Spleen (tissue), 11 donors: ENCODE results near the gene LRRC47. TPM values are rescaled to one million over a fixed set of nuclear protein-coding genes. Genes with fewer than 3 reads are reported as not detected.
"Not testable (repeated sequence)": the region's sequence is repeated elsewhere in the genome, so short reads cannot be mapped to it uniquely, and the experiment has no call there.

Experiments used
- DNase-seq: peaks from one replicate; pipeline ENCODE4 v3.0.0-alpha.2; 2020
- H3K27ac ChIP-seq, 8 donors: fragments of 200-600 bp; sonication (generic) in 7 of 8; 1 replicate in 4 of 8; 2 replicates in 4 of 8; pipeline versions ENCODE4 v1.5.0 to v1.8.0; 2016 to 2021; ENCODE audit warnings: inconsistent platforms in 4 of 8, mild to moderate bottlenecking in 4 of 8, moderate library complexity in 1 of 8
- H3K27me3 ChIP-seq, 7 donors: fragments of 200-600 bp; sonication (generic) in 6 of 7; replicated peaks in 1 of 7; 1 replicate in 4 of 7; 2 replicates in 3 of 7; pipeline versions ENCODE4 v1.5.0 to v1.8.0; 2016 to 2021; ENCODE audit warnings: inconsistent platforms in 3 of 7, mild to moderate bottlenecking in 1 of 7
- H3K36me3 ChIP-seq, 6 donors: fragments of 200-600 bp; sonication (generic) in 5 of 6; 1 replicate in 4 of 6; 2 replicates in 2 of 6; pipeline versions ENCODE4 v1.5.0 to v1.8.0; 2016 to 2021; ENCODE audit warnings: inconsistent platforms in 2 of 6
- H3K4me1 ChIP-seq, 6 donors: fragments of 200-600 bp; sonication (generic) in 5 of 6; 1 replicate in 3 of 6; 2 replicates in 3 of 6; pipeline versions ENCODE4 v1.5.0 to v1.8.0; 2016 to 2021; ENCODE audit warnings: inconsistent platforms in 3 of 6
- H3K4me3 ChIP-seq, 8 donors: fragments of 200-600 bp; sonication (generic) in 7 of 8; 1 replicate in 4 of 8; 2 replicates in 4 of 8; pipeline versions ENCODE4 v1.5.0 to v1.8.0; 2016 to 2021; ENCODE audit warnings: inconsistent platforms in 4 of 8, mild to moderate bottlenecking in 4 of 8, moderate library complexity in 2 of 8
- H3K9me3 ChIP-seq, 8 donors: fragments of 200-600 bp; sonication (generic) in 7 of 8; 1 replicate in 4 of 8; 2 replicates in 4 of 8; pipeline versions ENCODE4 v1.5.0 to v1.8.0; 2016 to 2021; ENCODE audit warnings: inconsistent platforms in 4 of 8
- CTCF ChIP-seq, 11 experiments: fragments of 200-600 bp in 7 of 11; fragments of 450-650 bp in 4 of 11; sonication (generic) in 4 of 11; IDR thresholded peaks in 8 of 11; conservative IDR thresholded peaks in 3 of 11; 1 replicate in 7 of 11; 2 replicates in 4 of 11; pipeline versions ENCODE4 v1.4.0 to v1.8.0; 2016 to 2021; ENCODE audit warnings: antibody characterized with exemption in 11 of 11, inconsistent platforms in 4 of 11, mild to moderate bottlenecking in 1 of 11
- POLR2A ChIP-seq, 3 donors: fragments of 450-650 bp; IDR thresholded peaks; one replicate each; pipeline ENCODE4 v1.5.1; 2017; ENCODE audit warnings: antibody characterized with exemption in 3 of 3, mild to moderate bottlenecking in 1 of 3
- POLR2AphosphoS5 ChIP-seq, 3 donors: sonication (generic); formaldehyde crosslinking; IDR thresholded peaks; one replicate each; pipeline ENCODE4 v1.5.1; 2017; ENCODE audit warnings: antibody characterized with exemption in 3 of 3
- WGBS, 5 donors: extraction: QIAGEN DNeasy Blood & Tissue Kit in 3 of 5; methylation state at CpG; one replicate each; pipeline versions ENCODE4 v1.1.5 to v1.1.7; 2013 to 2018; 5-methylcytosine and 5-hydroxymethylcytosine counted together
- intact Hi-C: fragments of 100-400 bp; cut with DNase I; formaldehyde crosslinking; loops from one replicate; pipeline ENCODE4 v1.15.0; 2023; ENCODE audit warnings: low total_unique reads
- polyA plus RNA-seq, 3 donors: library from polyadenylated mRNA; stranded (reverse); fragments of 200-250 nt; gene quantifications; one replicate each; pipeline ENCODE4 v1.2.1, GENCODE V29; 2013
- total RNA-seq, 7 donors: library from RNA; depleted of rRNA in 3 of 7; stranded (reverse); fragments of >200 nt in 3 of 7; fragmentation: NEBNext Ultra II Directional in 4 of 7; extraction: Animal tissue kit (Norgen Biotek cat#: 25700) in 4 of 7; gene quantifications; one replicate each; pipeline versions ENCODE4 v1.1.0 to v1.2.1, GENCODE V29; 2016 to 2021
- donor health status: healthy with polysubstance abuse.
- donor health status: DM: no; HTN: no; CAD: no; lungs with moderate emphysema.
- donor health status: DM: no; HTN: no; CAD: no.
- donor health status: Bipolar disorder and iron deficiency.
- donor health status: healthy.
- donor health status: DM: no; HTN: no; CAD: no.
- donor health status: DM: yes; HTN: yes; CAD: no.

LRRC47 gene
- total and polyA plus RNA-seq, 10 donors = 12.5 to 39.0 (median 26.7) TPM

GRCh38 chr1:3805038-3805437 lies 8.7 kb upstream of the LRRC47 start:
- no peak overlapping the region for H3K4me3 ChIP-seq
- no peak for TF ChIP-seq POLR2AphosphoS5 (IDR thresholded peaks at IDR 0.05)
- TF ChIP-seq CTCF (IDR thresholded peaks at IDR 0.05 in 8 of 11, conservative IDR thresholded peaks at IDR 0.05 in 3 of 11) = no peak
- TF ChIP-seq POLR2A (IDR thresholded peaks at IDR 0.05) = no peak
- no peak for DNase-seq
- peaks cover 0 to 9% (median 0%) of the 10 kb centered on the region in 8 donors for H3K9me3 ChIP-seq
- H3K27ac ChIP-seq = no peak overlapping the region
- no peaks in the 10 kb centered on the region for H3K36me3 ChIP-seq
- H3K27me3 ChIP-seq = peaks cover 0 to 16% (median under 1%) of the 10 kb centered on the region in 7 donors
- H3K4me1 ChIP-seq = peaks cover 0 to 4% (median 0%) of the 10 kb centered on the region in 6 donors
- 77 to 89% (median 82%) methylated on average over 11 of the region's 11 CpGs for WGBS, 5 donors
- intact Hi-C loops = no loop called here

GRCh38 chr1:3804627-3804944 lies 8.3 kb upstream of the LRRC47 start:
- H3K36me3 ChIP-seq, H3K4me3 ChIP-seq, H3K27ac ChIP-seq, H3K4me1 ChIP-seq, H3K9me3 ChIP-seq, DNase-seq, intact Hi-C loops: not testable (repeated sequence)
- WGBS, 5 donors = 51 to 71% (median 64%) methylated on average over 7 of the region's 7 CpGs
- peaks cover 0 to 21% (median 5%) of the 10 kb centered on the region in 7 donors for H3K27me3 ChIP-seq

DNA sequence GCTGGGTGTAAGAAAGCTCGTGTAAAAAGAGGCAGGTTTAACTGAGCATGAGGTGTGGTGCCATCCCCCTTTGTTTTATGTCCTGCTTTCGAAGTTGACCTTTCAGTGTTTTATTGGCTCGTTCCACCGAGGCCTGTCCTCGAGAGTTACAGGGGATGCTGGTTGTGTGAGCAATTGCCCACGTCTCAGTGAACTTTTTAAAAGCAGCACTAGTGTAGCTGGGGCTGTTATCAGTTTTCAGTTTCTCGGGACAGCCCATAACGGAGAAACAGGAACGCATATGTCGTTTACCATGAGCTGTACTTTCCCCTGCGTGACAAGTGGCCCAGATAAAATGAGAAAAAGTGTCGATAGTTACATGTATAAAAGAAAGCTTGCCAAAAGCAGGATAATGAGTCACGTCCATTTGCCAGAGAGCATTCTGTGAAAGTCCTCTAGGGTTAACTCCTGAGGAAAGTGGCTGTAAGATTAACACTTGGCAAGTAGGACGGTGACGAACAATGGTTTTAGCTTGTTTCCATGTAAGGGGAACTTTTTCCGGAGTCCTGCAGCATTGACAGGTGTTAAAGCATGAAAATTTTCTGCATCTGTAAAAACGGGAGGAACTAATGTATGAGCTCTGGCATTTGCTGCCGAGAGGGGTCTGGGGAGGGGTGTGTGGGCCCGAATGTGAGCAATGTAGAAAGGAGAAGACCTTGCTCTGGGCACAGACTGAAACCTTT lies 7.8 kb upstream of the LRRC47 start:
- peaks cover 0 to 4% (median 0%) of the 10 kb centered on the region in 6 donors for H3K4me1 ChIP-seq
- no peak overlapping the region for H3K27ac ChIP-seq
- 72 to 80% (median 75%) methylated on average over 19 of the region's 19 CpGs for WGBS, 5 donors
- DNase-seq = no peak
- no peaks in the 10 kb centered on the region for H3K36me3 ChIP-seq
- H3K9me3 ChIP-seq = peaks cover 0 to 9% (median 0%) of the 10 kb centered on the region in 8 donors
- no peak overlapping the region for H3K4me3 ChIP-seq
- intact Hi-C loops = no loop called here
- peaks cover 0 to 21% (median 5%) of the 10 kb centered on the region in 7 donors for H3K27me3 ChIP-seq
- TF ChIP-seq CTCF (IDR thresholded peaks at IDR 0.05 in 8 of 11, conservative IDR thresholded peaks at IDR 0.05 in 3 of 11) = no peak
- no peak for TF ChIP-seq POLR2A (IDR thresholded peaks at IDR 0.05)
- TF ChIP-seq POLR2AphosphoS5 (IDR thresholded peaks at IDR 0.05) = no peak

- Histone ChIP-seq H3K4me1 (peaks cover 0 to 15% (median 9%) of the 10 kb centered on the region in 6 donors), H3K27me3 (peaks cover 0 to 21% (median 5%) of the 10 kb centered on the region in 7 donors)
- intact Hi-C loops, H3K4me3 ChIP-seq, H3K36me3 ChIP-seq, DNase-seq, H3K9me3 ChIP-seq, H3K27ac ChIP-seq: not testable (repeated sequence)
- WGBS, 5 donors = 62 to 82% (median 70%) methylated on average over 3 of the region's 3 CpGs
Observed at GRCh38 chr1:3800795-3801194, 4.5 kb upstream of the LRRC47 start.

- Histone ChIP-seq H3K36me3 (no peaks in the 10 kb centered on the region), H3K4me1 (peaks cover 6 to 21% (median 16%) of the 10 kb centered on the region in 6 donors), H3K4me3 (no peak overlapping the region), H3K27ac (no peak overlapping the region), H3K9me3 (no peaks in the 10 kb centered on the region), H3K27me3 (peaks cover 0 to 21% (median 5%) of the 10 kb centered on the region in 7 donors)
- TF ChIP-seq POLR2AphosphoS5 (IDR thresholded peaks at IDR 0.05) = no peak
- TF ChIP-seq CTCF (IDR thresholded peaks at IDR 0.05 in 8 of 11, conservative IDR thresholded peaks at IDR 0.05 in 3 of 11) = no peak
- no peak for TF ChIP-seq POLR2A (IDR thresholded peaks at IDR 0.05)
- 81 to 92% (median 88%) methylated on average over 5 to 11 of the region's 11 CpGs for WGBS, 5 donors
- DNase-seq = peak; percentile 51
- intact Hi-C loops = no loop called here
Observed at GRCh38 chr1:3799976-3800685, 3.8 kb upstream of the LRRC47 start.
